Measurements from ENCODE around the gene MT2A. TPM values are rescaled to one million over a fixed set of nuclear protein-coding genes. Genes with fewer than 3 reads are reported as not detected.
A peak's percentile ranks its signal among the peaks of the same experiment; 100 is the strongest.

Gene MT2A
- total and polyA plus RNA-seq, 2 experiments from 2014 or later: 70.3 to 1,143 TPM

DNA sequence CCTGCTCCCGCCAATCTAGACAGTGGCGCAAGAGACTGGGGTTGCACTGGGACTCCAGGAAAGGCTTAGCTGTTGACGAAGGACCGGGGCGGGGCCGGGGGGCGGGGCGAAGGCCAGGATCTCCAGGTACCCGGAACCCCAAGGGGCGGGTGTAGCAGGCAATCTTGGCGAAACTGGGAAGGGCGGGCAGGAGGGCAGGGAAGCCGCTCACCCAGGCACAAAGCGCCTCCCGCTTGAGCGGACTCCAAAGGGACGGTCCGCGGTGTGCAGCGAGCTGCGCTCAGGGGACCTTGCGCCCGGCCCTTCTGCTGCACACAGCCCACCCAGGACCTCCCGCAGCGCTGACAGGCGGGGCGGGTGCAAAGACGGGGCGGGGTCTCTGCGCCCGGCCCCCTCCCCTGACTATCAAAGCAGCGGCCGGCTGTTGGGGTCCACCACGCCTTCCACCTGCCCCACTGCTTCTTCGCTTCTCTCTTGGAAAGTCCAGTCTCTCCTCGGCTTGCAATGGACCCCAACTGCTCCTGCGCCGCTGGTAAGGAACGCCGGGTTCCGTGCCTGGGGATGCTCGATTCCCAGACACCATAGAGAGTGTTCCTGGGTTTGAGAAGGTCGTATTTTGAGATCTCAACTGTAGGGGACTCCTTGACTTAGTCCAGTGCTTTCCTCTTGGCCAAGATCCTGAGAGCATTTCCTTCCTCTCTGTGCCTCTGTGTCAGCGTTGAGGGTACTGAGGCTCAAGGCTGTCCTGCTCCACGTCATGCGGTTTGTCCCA is 49.4 kb downstream of the MT2A start, which contains the start of gene MT1F:
TSS of gene MT1F (plus strand) at position 405 of the 772 bp plus-strand sequence. CDS start at position 505, 100 bp downstream.
- peak within 1 kb of the TSS; percentile 92 for H3K4me2 ChIP-seq
- WGBS (ENCODE audit: low lambda C conversion rate, missing lambda C conversion rate): 2% methylated on average over 35 of the region's 46 CpGs
- peak; percentile 87 for DNase-seq (ENCODE audit: low spot score)
- H2AFZ ChIP-seq: peak within 1 kb of the TSS; percentile 68
- H4K20me1 ChIP-seq (ENCODE audit: insufficient read depth, poor library complexity, severe bottlenecking): no peaks in the 10 kb centered on the region
- no peaks in the 10 kb centered on the region for H3K4me1 ChIP-seq (ENCODE audit: insufficient read depth)
- no peak within 1 kb of the TSS for H3K27ac ChIP-seq
- H3K27me3 ChIP-seq: peaks cover 57% of the 10 kb centered on the region
- TF ChIP-seq, protein P1, sequence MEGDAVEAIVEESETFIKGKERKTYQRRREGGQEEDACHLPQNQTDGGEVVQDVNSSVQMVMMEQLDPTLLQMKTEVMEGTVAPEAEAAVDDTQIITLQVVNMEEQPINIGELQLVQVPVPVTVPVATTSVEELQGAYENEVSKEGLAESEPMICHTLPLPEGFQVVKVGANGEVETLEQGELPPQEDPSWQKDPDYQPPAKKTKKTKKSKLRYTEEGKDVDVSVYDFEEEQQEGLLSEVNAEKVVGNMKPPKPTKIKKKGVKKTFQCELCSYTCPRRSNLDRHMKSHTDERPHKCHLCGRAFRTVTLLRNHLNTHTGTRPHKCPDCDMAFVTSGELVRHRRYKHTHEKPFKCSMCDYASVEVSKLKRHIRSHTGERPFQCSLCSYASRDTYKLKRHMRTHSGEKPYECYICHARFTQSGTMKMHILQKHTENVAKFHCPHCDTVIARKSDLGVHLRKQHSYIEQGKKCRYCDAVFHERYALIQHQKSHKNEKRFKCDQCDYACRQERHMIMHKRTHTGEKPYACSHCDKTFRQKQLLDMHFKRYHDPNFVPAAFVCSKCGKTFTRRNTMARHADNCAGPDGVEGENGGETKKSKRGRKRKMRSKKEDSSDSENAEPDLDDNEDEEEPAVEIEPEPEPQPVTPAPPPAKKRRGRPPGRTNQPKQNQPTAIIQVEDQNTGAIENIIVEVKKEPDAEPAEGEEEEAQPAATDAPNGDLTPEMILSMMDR (IDR thresholded peaks at IDR 0.05; ENCODE audit: poor library complexity): no peak
- TF ChIP-seq EZH2phosphoT487 (IDR thresholded peaks at IDR 0.05; ENCODE audit: low read depth, severe bottlenecking, unreplicated experiment) (no peak), EZH2 (IDR thresholded peaks at IDR 0.05; ENCODE audit: borderline replicate concordance) (peak; percentile 51)
- no peak within 1 kb of the TSS for H3K4me3 ChIP-seq
- H3K9me3 ChIP-seq (ENCODE audit: low read depth): no peaks in the 10 kb centered on the region
- H3K9me2 ChIP-seq (replicated peaks; ENCODE audit: insufficient read depth): no peaks in the 10 kb centered on the region
- H3K36me3 ChIP-seq (replicated peaks; ENCODE audit: insufficient read depth, low read depth): no peaks in the 10 kb centered on the region
- no peaks in the 10 kb centered on the region for H3K79me2 ChIP-seq

DNA sequence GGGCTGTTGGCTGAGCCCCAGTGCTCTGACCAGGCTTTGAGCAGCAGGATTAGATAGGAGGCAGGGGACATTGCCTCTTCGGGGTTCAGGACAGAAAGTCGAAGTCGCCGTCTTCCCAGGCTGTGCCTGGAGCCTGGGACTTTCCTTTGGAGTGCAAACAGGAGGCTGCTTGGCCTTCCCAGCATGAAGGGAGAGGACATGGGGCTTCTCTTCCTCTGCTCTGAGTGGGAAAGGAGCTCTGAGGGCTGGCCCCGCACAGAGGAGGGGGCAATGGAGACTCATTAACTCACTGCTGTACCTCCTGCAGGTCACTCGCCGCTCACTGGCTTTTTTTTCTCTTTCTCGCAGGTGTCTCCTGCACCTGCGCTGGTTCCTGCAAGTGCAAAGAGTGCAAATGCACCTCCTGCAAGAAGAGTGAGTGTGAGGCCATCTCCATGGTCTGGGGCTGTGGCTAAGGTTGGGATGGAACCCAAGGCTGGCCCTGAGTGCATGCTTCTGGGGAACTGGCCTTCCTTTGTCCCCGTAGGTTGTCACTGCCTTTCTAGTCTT is 50.0 kb downstream of the MT2A start:
- no peaks in the 10 kb centered on the region for H3K79me2 ChIP-seq
- no peak for DNase-seq (ENCODE audit: low spot score)
- no peaks in the 10 kb centered on the region for H3K4me1 ChIP-seq (ENCODE audit: insufficient read depth)
- WGBS (ENCODE audit: low lambda C conversion rate, missing lambda C conversion rate): 22% methylated on average over 10 of the region's 10 CpGs
- H4K20me1 ChIP-seq (ENCODE audit: insufficient read depth, poor library complexity, severe bottlenecking): no peaks in the 10 kb centered on the region
- no peaks in the 10 kb centered on the region for H3K36me3 ChIP-seq (replicated peaks; ENCODE audit: insufficient read depth, low read depth)
- TF ChIP-seq EZH2phosphoT487 (IDR thresholded peaks at IDR 0.05; ENCODE audit: low read depth, severe bottlenecking, unreplicated experiment) (no peak), EZH2 (IDR thresholded peaks at IDR 0.05; ENCODE audit: borderline replicate concordance) (no peak)
- TF ChIP-seq, protein P1 (IDR thresholded peaks at IDR 0.05; ENCODE audit: poor library complexity): no peak
- no peak overlapping the region for H3K4me3 ChIP-seq
- H2AFZ ChIP-seq: peak overlapping the region; percentile 68
- H3K27ac ChIP-seq: no peak overlapping the region
- H3K27me3 ChIP-seq: peaks cover 58% of the 10 kb centered on the region
- no peaks in the 10 kb centered on the region for H3K9me3 ChIP-seq (ENCODE audit: low read depth)
- H3K4me2 ChIP-seq: peak overlapping the region; percentile 92
- no peaks in the 10 kb centered on the region for H3K9me2 ChIP-seq (replicated peaks; ENCODE audit: insufficient read depth)

Other genes with a start within 250 kb of the MT2A start
- 109 and 135 TPM in 2 replicates for gene AMFR, start 183.0 kb upstream of the MT2A start, total RNA-seq
- 56.2 and 67.2 TPM in 2 replicates for gene AMFR, start 183.0 kb upstream of the MT2A start, polyA plus RNA-seq
- 75.3 and 76.6 TPM in 2 replicates for gene NUDT21, start 157.3 kb upstream of the MT2A start, total RNA-seq
- gene NUDT21, start 157.3 kb upstream of the MT2A start, polyA plus RNA-seq: 44.7 and 47.4 TPM in 2 replicates
- gene OGFOD1, start 157.0 kb upstream of the MT2A start, total RNA-seq: 45.6 and 58.9 TPM in 2 replicates
- gene OGFOD1, start 157.0 kb upstream of the MT2A start, polyA plus RNA-seq: 37.0 and 55.5 TPM in 2 replicates
- 39.0 and 47.0 TPM in 2 replicates for gene BBS2, start 88.6 kb upstream of the MT2A start, total RNA-seq
- 31.5 and 40.8 TPM in 2 replicates for gene BBS2, start 88.6 kb upstream of the MT2A start, polyA plus RNA-seq
- gene MT4, start 43.5 kb upstream of the MT2A start, total RNA-seq: not detected in 2 replicates
- not detected in 2 replicates for gene MT4, start 43.5 kb upstream of the MT2A start, polyA plus RNA-seq
- not detected in 2 replicates for gene MT3, start 19.1 kb upstream of the MT2A start, total RNA-seq
- gene MT3, start 19.1 kb upstream of the MT2A start, polyA plus RNA-seq: not detected in 2 replicates
- 42.3 and 65.5 TPM in 2 replicates for gene MT1E, start 17.2 kb downstream of the MT2A start, total RNA-seq
- gene MT1E, start 17.2 kb downstream of the MT2A start, polyA plus RNA-seq: 105 and 121 TPM in 2 replicates
- 0.60 TPM in 1 of 2 replicates, not detected in the other for gene MT1M, start 24.1 kb downstream of the MT2A start, total RNA-seq
- gene MT1M, start 24.1 kb downstream of the MT2A start, polyA plus RNA-seq: 0.26 TPM in 1 of 2 replicates, not detected in the other
- gene MT1A, start 30.1 kb downstream of the MT2A start, total RNA-seq: not detected in 2 replicates
- gene MT1A, start 30.1 kb downstream of the MT2A start, polyA plus RNA-seq: 1.9 and 2.7 TPM in 2 replicates
- not detected in 2 replicates for gene MT1B, start 43.3 kb downstream of the MT2A start, total RNA-seq
- gene MT1B, start 43.3 kb downstream of the MT2A start, polyA plus RNA-seq: 0.47 and 2.2 TPM in 2 replicates
- 3.1 and 7.1 TPM in 2 replicates for gene MT1F, start 49.4 kb downstream of the MT2A start, total RNA-seq
- gene MT1F, start 49.4 kb downstream of the MT2A start, polyA plus RNA-seq: 8.7 and 11.8 TPM in 2 replicates
- gene MT1G, start 59.5 kb downstream of the MT2A start, total RNA-seq: 49.7 and 64.1 TPM in 2 replicates
- gene MT1G, start 59.5 kb downstream of the MT2A start, polyA plus RNA-seq: 44.5 and 45.3 TPM in 2 replicates
- 2.1 TPM in 1 of 2 replicates, not detected in the other for gene MT1H, start 61.2 kb downstream of the MT2A start, total RNA-seq
- 2.0 and 13.5 TPM in 2 replicates for gene MT1H, start 61.2 kb downstream of the MT2A start, polyA plus RNA-seq
- gene MT1X, start 73.9 kb downstream of the MT2A start, total RNA-seq: 39.8 and 52.0 TPM in 2 replicates
- gene MT1X, start 73.9 kb downstream of the MT2A start, polyA plus RNA-seq: 121 and 127 TPM in 2 replicates
- gene NUP93, start 121.5 kb downstream of the MT2A start, total RNA-seq: 23.5 and 36.4 TPM in 2 replicates
- 35.7 and 39.6 TPM in 2 replicates for gene NUP93, start 121.5 kb downstream of the MT2A start, polyA plus RNA-seq